ENCODE measurements around the gene SLC25A22. TPM values are rescaled to one million over a fixed set of nuclear protein-coding genes. Genes with fewer than 3 reads are reported as not detected.

The SLC25A22 gene
- total RNA-seq, 1 donor from 2014 or later: 35.4 TPM

GRCh38 chr11:792873-793272 is 5.2 kb downstream of the SLC25A22 start:
- no peak for TF ChIP-seq CTCF (IDR thresholded peaks at IDR 0.05)
- no peak overlapping the region for H3K4me3 Mint-ChIP-seq
- H3K36me3 Mint-ChIP-seq (ENCODE audit: low read depth): peaks cover 21% of the 10 kb centered on the region
- no peak overlapping the region for H3K27ac Mint-ChIP-seq
- H3K4me1 Mint-ChIP-seq: peaks cover 27% of the 10 kb centered on the region
- ChIA-PET POLR2A (no interaction called here), CTCF (no interaction called here)
- no peaks in the 10 kb centered on the region for H3K9me3 Mint-ChIP-seq
- intact Hi-C loops (cut with micrococcal nuclease): no loop called here
- DNase-seq (no peak), ATAC-seq (ENCODE audit: low read depth) (no peak)
- H3K27me3 Mint-ChIP-seq: peaks cover 2% of the 10 kb centered on the region

DNA sequence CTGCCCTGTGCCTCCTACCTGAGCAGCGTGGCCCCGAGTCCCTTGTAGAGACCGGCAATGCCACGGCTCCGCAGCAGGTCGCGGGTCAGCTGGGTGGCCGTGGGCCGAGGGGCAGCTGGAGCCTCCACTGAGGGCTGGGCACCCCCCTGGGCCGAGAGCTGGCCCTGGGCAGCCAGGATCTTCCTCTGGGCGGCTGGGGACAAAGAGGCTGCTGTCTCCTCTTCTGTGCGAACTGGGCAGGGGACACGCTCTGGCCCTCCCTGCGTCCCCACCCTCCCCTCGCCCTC is 5.6 kb downstream of the SLC25A22 start:
- DNase-seq (no peak), ATAC-seq (ENCODE audit: low read depth) (no peak)
- POLR2A ChIA-PET: no interaction called here
- no peak for TF ChIP-seq CTCF (IDR thresholded peaks at IDR 0.05)
- CTCF ChIA-PET: no interaction called here
- peaks cover 27% of the 10 kb centered on the region for H3K4me1 Mint-ChIP-seq
- H3K27ac Mint-ChIP-seq: no peak overlapping the region
- H3K9me3 Mint-ChIP-seq: no peaks in the 10 kb centered on the region
- intact Hi-C loops (cut with micrococcal nuclease): no loop called here
- H3K4me3 Mint-ChIP-seq: no peak overlapping the region
- H3K27me3 Mint-ChIP-seq: peaks cover 2% of the 10 kb centered on the region
- peaks cover 21% of the 10 kb centered on the region for H3K36me3 Mint-ChIP-seq (ENCODE audit: low read depth)

DNA sequence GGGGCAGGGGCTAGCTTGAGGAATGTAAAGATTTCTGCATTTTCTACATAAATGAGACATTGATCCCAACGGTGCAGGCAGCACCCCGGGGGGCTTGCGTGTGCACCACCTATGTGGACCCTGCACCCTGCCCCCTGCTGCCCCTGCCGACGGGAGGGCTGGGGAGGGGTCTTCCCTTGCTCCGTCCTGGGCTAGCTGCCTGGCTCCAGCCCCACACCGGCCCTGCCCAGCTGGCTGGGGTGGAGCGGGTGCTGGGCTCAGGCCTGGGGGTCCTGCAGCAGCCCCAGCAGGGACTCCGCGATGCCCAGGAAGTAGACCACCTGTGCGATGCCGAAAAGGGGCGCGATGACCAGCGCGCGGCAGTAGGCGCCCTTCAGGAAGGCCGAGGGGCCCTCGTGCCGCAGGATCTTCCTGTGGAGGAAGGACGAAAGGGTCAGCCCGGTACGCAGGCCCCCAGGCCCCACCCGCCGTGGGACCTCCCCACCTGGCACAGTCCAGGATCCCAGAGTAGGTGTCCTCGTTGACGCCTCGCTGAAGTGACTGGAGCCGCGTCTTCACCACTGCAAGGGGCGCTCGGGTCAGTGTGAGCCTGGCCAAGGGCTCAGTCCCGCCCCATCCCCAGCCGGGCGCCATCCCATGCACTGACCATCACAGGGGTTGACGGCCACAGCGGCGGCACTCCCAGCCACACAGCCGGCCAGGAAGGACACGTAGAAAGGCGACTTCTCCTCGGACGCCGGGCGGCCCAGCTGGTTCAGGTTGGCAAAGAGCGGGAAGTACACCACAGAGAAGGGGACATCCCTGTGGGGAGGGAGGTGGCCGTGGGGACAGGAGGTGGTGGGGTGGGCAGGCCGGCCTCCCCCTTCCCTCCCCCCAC is 6.2 kb downstream of the SLC25A22 start:
- Mint-ChIP-seq H3K4me3 (no peak overlapping the region), H3K27me3 (peaks cover 2% of the 10 kb centered on the region), H3K36me3 (ENCODE audit: low read depth) (peaks cover 21% of the 10 kb centered on the region), H3K9me3 (no peaks in the 10 kb centered on the region), H3K27ac (no peak overlapping the region), H3K4me1 (peaks cover 23% of the 10 kb centered on the region)
- DNase-seq (no peak), ATAC-seq (ENCODE audit: low read depth) (no peak)
- ChIA-PET CTCF (no interaction called here), POLR2A (interaction anchor here (0.5 to 0.7 kb wide), 3 partner anchors 95 to 1340 kb away, joined by 3 to 6 read pairs (median 5); partner anchors contain the start of genes DEAF1 and TMEM80)
- TF ChIP-seq CTCF (IDR thresholded peaks at IDR 0.05): no peak
- intact Hi-C loops (cut with micrococcal nuclease): no loop called here

GRCh38 chr11:790721-791564 is 7.1 kb downstream of the SLC25A22 start:
- H3K27ac Mint-ChIP-seq: no peak overlapping the region
- ATAC-seq (ENCODE audit: low read depth) (no peak), DNase-seq (no peak)
- intact Hi-C loops (cut with micrococcal nuclease): no loop called here
- no peak overlapping the region for H3K4me3 Mint-ChIP-seq
- peaks cover 20% of the 10 kb centered on the region for H3K36me3 Mint-ChIP-seq (ENCODE audit: low read depth)
- peaks cover 2% of the 10 kb centered on the region for H3K27me3 Mint-ChIP-seq
- H3K4me1 Mint-ChIP-seq: peaks cover 13% of the 10 kb centered on the region
- ChIA-PET CTCF (no interaction called here), POLR2A (interaction anchor here (0.6 kb wide), 1 partner anchor 1341 kb away, joined by 6 read pairs; no protein-coding TSS in a partner anchor)
- no peaks in the 10 kb centered on the region for H3K9me3 Mint-ChIP-seq
- TF ChIP-seq CTCF (IDR thresholded peaks at IDR 0.05): no peak

DNA sequence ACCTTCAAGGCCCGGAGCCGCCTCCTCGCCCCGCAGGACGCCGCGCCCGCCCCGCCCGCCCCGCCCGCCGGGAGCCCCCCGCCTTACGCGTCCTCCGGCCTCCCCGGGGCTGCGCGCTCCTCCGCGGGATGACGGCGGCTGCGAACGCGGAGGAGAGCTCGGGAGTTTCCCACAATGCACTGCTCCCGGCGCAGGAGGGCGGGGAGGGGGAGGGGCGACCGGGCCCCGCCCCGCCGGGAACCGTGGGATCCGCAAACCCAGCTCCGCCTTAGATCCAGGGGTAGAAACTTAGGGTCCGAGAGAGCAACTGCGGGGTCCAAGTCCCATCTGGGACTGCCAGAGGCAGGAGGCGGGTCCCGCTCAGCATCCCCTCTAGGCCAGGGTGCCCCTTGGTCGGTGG is 8.1 kb downstream of the SLC25A22 start, which contains the start of gene CEND1:
TSS of gene CEND1 (minus strand) at position 148 of the 400 bp plus-strand sequence. CDS start 1,514 bp downstream, outside the sequence.
- H3K4me3 Mint-ChIP-seq: peak within 1 kb of the TSS; percentile 35
- H3K9me3 Mint-ChIP-seq: no peaks in the 10 kb centered on the region
- CTCF ChIA-PET: no interaction called here
- H3K36me3 Mint-ChIP-seq (ENCODE audit: low read depth): peaks cover 19% of the 10 kb centered on the region
- peak; percentile 68 for ATAC-seq (ENCODE audit: low read depth)
- no peak for DNase-seq
- peaks cover 2% of the 10 kb centered on the region for H3K27me3 Mint-ChIP-seq
- POLR2A ChIA-PET: interaction anchor here (1.0 kb wide), 1 partner anchor 19 kb away, joined by 3 read pairs; the partner anchor contains the start of gene RPLP2
- intact Hi-C loops (cut with micrococcal nuclease): no loop called here
- H3K27ac Mint-ChIP-seq: no peak within 1 kb of the TSS
- TF ChIP-seq CTCF (IDR thresholded peaks at IDR 0.05): no peak
- H3K4me1 Mint-ChIP-seq: peaks cover 7% of the 10 kb centered on the region

Measured in activated B cell treated with CpG ODN at 0.5 μM for 24 hours (primary cell).